ENCODE data around the gene PHACTR1. TPM values are rescaled to one million over a fixed set of nuclear protein-coding genes. Genes with fewer than 3 reads are reported as not detected.

The PHACTR1 gene
- polyA plus RNA-seq, 3 donors, result 6.1 to 26.9 (median 7.6) TPM

DNA sequence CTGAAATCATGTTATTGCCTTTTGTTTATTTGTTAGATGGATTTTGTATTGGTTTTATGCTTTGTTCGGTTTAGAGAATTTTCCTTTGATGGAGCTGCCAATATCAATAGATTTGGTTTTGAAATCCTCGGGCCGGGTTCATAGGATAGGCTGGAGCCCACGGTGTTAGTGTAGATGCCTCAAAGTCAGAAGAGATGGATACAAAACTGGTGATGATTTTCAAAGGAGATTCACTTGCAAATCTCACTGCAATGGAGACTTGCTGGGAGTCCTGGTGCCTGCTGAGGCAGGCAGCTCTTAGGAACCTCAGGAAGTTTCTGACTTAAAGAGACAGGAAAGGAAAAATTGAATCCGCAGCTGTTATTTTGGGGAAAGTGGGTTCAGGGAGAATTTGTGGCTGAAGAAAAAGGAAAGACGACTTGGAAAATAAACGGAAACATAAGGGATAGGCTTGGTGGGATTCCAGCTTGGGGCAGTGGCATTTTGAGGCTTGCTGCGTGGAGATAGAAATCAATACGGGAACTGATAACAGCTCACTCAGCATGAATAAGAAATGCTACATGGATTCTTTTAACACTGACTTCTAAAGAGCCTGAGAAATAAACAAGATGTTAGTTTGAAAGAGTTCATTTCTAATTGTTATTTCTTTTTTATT, 241.6 kb downstream of the PHACTR1 start:
- peaks cover 39% of the 10 kb centered on the region for H3K4me1 Mint-ChIP-seq
- peak overlapping the region in 3 of 7 donors; percentile 12 to 85 (median 77) for H3K27ac Mint-ChIP-seq
- peak overlapping the region; percentile 99 for H3K4me3 Mint-ChIP-seq
- peak overlapping the region; percentile 98 for H2AFZ ChIP-seq (ENCODE audit: insufficient read depth, low read depth, low read length, poor library complexity, severe bottlenecking)
- 0% methylated on average over 7 of the region's 9 CpGs for WGBS (ENCODE audit: insufficient coverage)
- H3K79me2 ChIP-seq (ENCODE audit: insufficient read depth, low read length), result peaks cover 7% of the 10 kb centered on the region
- peaks cover 0 to 2% (median 1%) of the 10 kb centered on the region in 3 donors for H3K27me3 Mint-ChIP-seq (ENCODE audit: low read depth in 3 of 3)
- H3K4me3 ChIP-seq (replicated peaks in 1 of 3; ENCODE audit: low read depth in 2 of 3, low read length in 3 of 3), result peak overlapping the region; percentile 92 to 97 (median 94)
- H3K36me3 ChIP-seq (replicated peaks in 1 of 2; ENCODE audit: control insufficient read depth in 1 of 2, insufficient read depth in 2 of 2, low read length in 2 of 2), result no peaks in the 10 kb centered on the region
- no peaks in the 10 kb centered on the region for H3K36me3 Mint-ChIP-seq
- no peaks in the 10 kb centered on the region for H3K9me3 Mint-ChIP-seq
- no peaks in the 10 kb centered on the region for H4K20me1 ChIP-seq (ENCODE audit: insufficient read depth, low read length)
- no peak overlapping the region for H3K9ac ChIP-seq (ENCODE audit: insufficient read depth, low read length, poor library complexity, severe bottlenecking)
- TF ChIP-seq, protein P1, sequence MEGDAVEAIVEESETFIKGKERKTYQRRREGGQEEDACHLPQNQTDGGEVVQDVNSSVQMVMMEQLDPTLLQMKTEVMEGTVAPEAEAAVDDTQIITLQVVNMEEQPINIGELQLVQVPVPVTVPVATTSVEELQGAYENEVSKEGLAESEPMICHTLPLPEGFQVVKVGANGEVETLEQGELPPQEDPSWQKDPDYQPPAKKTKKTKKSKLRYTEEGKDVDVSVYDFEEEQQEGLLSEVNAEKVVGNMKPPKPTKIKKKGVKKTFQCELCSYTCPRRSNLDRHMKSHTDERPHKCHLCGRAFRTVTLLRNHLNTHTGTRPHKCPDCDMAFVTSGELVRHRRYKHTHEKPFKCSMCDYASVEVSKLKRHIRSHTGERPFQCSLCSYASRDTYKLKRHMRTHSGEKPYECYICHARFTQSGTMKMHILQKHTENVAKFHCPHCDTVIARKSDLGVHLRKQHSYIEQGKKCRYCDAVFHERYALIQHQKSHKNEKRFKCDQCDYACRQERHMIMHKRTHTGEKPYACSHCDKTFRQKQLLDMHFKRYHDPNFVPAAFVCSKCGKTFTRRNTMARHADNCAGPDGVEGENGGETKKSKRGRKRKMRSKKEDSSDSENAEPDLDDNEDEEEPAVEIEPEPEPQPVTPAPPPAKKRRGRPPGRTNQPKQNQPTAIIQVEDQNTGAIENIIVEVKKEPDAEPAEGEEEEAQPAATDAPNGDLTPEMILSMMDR (IDR thresholded peaks at IDR 0.05), result no peak
- H3K27me3 ChIP-seq (ENCODE audit: control insufficient read depth in 2 of 2, insufficient read depth in 2 of 2, low read length in 2 of 2), result no peaks in the 10 kb centered on the region
- H3K9me3 ChIP-seq (replicated peaks in 1 of 2; ENCODE audit: control insufficient read depth in 1 of 2, insufficient read depth in 1 of 2, low read length in 2 of 2), result no peaks in the 10 kb centered on the region
- intact Hi-C loops (cut with micrococcal nuclease), result no loop called here
- peak overlapping the region in 1 of 2 donors; percentile 75 for H3K27ac ChIP-seq (ENCODE audit: low read depth in 1 of 2, low read length in 2 of 2)
- DNase-seq, result no peak
- H3K4me1 ChIP-seq (ENCODE audit: control insufficient read depth in 1 of 2, insufficient read depth in 2 of 2, low read length in 2 of 2), result peaks cover 29 to 32% of the 10 kb centered on the region in 2 donors
- H3K4me2 ChIP-seq (replicated peaks; ENCODE audit: extremely low read depth, low read length, poor library complexity, severe bottlenecking), result peak overlapping the region; percentile 98

- WGBS (ENCODE audit: insufficient coverage), result no CpG with 5 or more reads among the region's 4 CpGs
- no peak for DNase-seq
- no peak overlapping the region for H2AFZ ChIP-seq (ENCODE audit: insufficient read depth, low read depth, low read length, poor library complexity, severe bottlenecking)
- H3K27me3 Mint-ChIP-seq (ENCODE audit: low read depth in 3 of 3), result peaks cover 0 to 2% (median 0%) of the 10 kb centered on the region in 3 donors
- H3K4me3 ChIP-seq (replicated peaks in 1 of 3; ENCODE audit: low read depth in 2 of 3, low read length in 3 of 3), result no peak overlapping the region
- no peaks in the 10 kb centered on the region for H3K36me3 Mint-ChIP-seq
- H3K27ac Mint-ChIP-seq, result peak overlapping the region in 1 of 7 donors; percentile 26
- H3K79me2 ChIP-seq (ENCODE audit: insufficient read depth, low read length), result peaks cover 7% of the 10 kb centered on the region
- H3K27ac ChIP-seq (ENCODE audit: low read depth in 1 of 2, low read length in 2 of 2), result no peak overlapping the region
- H3K36me3 ChIP-seq (replicated peaks in 1 of 2; ENCODE audit: control insufficient read depth in 1 of 2, insufficient read depth in 2 of 2, low read length in 2 of 2), result no peaks in the 10 kb centered on the region
- peaks cover 32 to 36% of the 10 kb centered on the region in 2 donors for H3K4me1 ChIP-seq (ENCODE audit: control insufficient read depth in 1 of 2, insufficient read depth in 2 of 2, low read length in 2 of 2)
- peaks cover 0 to 2% (median 0%) of the 10 kb centered on the region in 7 donors for H3K9me3 Mint-ChIP-seq
- TF ChIP-seq, protein P1 (IDR thresholded peaks at IDR 0.05), result no peak
- no peaks in the 10 kb centered on the region for H4K20me1 ChIP-seq (ENCODE audit: insufficient read depth, low read length)
- no peak overlapping the region for H3K4me2 ChIP-seq (replicated peaks; ENCODE audit: extremely low read depth, low read length, poor library complexity, severe bottlenecking)
- H3K9ac ChIP-seq (ENCODE audit: insufficient read depth, low read length, poor library complexity, severe bottlenecking), result no peak overlapping the region
- no peaks in the 10 kb centered on the region for H3K27me3 ChIP-seq (ENCODE audit: control insufficient read depth in 2 of 2, insufficient read depth in 2 of 2, low read length in 2 of 2)
- H3K4me1 Mint-ChIP-seq, result peaks cover 41% of the 10 kb centered on the region
- no peak overlapping the region for H3K4me3 Mint-ChIP-seq
- H3K9me3 ChIP-seq (replicated peaks in 1 of 2; ENCODE audit: control insufficient read depth in 1 of 2, insufficient read depth in 1 of 2, low read length in 2 of 2), result no peaks in the 10 kb centered on the region
- intact Hi-C loops (cut with micrococcal nuclease), result loop anchor here in 1 of 2 donors (5.0 to 10.0 kb wide), 2 partner anchors 44 to 543 kb away; no protein-coding TSS in a partner anchor
These were observed 245.2 kb downstream of the PHACTR1 start for GRCh38 chr6:12961761-12962160.

All from CD14-positive monocyte (primary cell).